Esophagus (tissue), 2 donors: ENCODE data around the gene NRXN3. TPM values are rescaled to one million over a fixed set of nuclear protein-coding genes. Genes with fewer than 3 reads are reported as not detected.

Experiments used
- H3K27ac ChIP-seq, 2 donors: one replicate each; pipeline ENCODE4 v1.5.1; 2013; ENCODE audit warnings: low read depth in 2 of 2, mild to moderate bottlenecking in 2 of 2, inconsistent platforms in 1 of 2, low read length in 1 of 2, moderate library complexity in 1 of 2
- H3K27me3 ChIP-seq, 2 donors: one replicate each; pipeline ENCODE4 v1.6.1; 2013; ENCODE audit warnings: low read length in 2 of 2, control low read depth in 1 of 2, mild to moderate bottlenecking in 1 of 2; ENCODE audit not compliant: insufficient read depth in 2 of 2, control insufficient read depth in 1 of 2
- H3K36me3 ChIP-seq, 2 donors: one replicate each; pipeline ENCODE4 v1.6.1; 2013; ENCODE audit warnings: low read length in 1 of 2; ENCODE audit not compliant: control insufficient read depth in 2 of 2, insufficient read depth in 2 of 2
- H3K4me1 ChIP-seq, 2 donors: one replicate each; pipeline ENCODE4 v1.6.1; 2013; ENCODE audit warnings: low read length in 1 of 2; ENCODE audit not compliant: control insufficient read depth in 2 of 2, insufficient read depth in 2 of 2
- H3K4me3 ChIP-seq, 2 donors: one replicate each; pipeline ENCODE4 v1.5.1; 2013; ENCODE audit warnings: low read length in 2 of 2, mild to moderate bottlenecking in 2 of 2, low read depth in 1 of 2, moderate library complexity in 1 of 2
- H3K9me3 ChIP-seq, 2 donors: one replicate each; pipeline ENCODE4 v1.6.1; 2013; ENCODE audit warnings: mild to moderate bottlenecking in 2 of 2, low read depth in 1 of 2, low read length in 1 of 2, moderate library complexity in 1 of 2; ENCODE audit not compliant: control insufficient read depth in 2 of 2, insufficient read depth in 1 of 2
- WGBS, 2 donors: extraction: QIAGEN DNeasy Blood & Tissue Kit; methylation state at CpG; one replicate each; pipeline ENCODE4 v1.1.7; 2013; 5-methylcytosine and 5-hydroxymethylcytosine counted together
- polyA plus RNA-seq, 2 donors: library from polyadenylated mRNA; stranded (reverse); fragments of 200-250 nt; gene quantifications; one replicate each; pipeline ENCODE4 v1.2.3, GENCODE V29; 2013
- donor health status: healthy with polysubstance abuse.
- donor health status: Bipolar disorder and iron deficiency.

Gene NRXN3
- polyA plus RNA-seq, 2 donors, result 1.7 to 2.2 TPM

DNA sequence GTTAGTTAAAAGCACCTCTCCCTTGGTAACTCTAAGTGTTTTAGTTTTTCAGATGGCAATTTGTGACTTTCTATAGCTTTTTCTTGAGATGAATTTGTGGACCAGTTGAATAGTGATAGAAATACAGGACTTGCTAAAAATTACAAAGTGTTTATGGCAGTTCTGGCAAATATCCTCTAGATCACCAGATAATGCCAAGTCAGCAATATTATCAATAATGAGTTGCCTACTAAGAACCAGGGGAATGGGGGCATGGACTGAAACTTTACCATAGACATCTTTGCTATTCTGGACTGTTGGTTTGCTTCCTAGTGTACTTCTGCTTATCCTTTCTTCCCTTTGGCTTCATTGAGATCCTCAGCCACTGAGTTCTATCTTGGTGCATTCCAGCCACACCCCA is 1456.9 kb downstream of the NRXN3 start:
- no peaks in the 10 kb centered on the region for H3K27me3 ChIP-seq
- H3K27ac ChIP-seq, result no peak overlapping the region
- no peak overlapping the region for H3K4me3 ChIP-seq
- no peaks in the 10 kb centered on the region for H3K4me1 ChIP-seq
- no peaks in the 10 kb centered on the region for H3K36me3 ChIP-seq
- peaks cover 4% of the 10 kb centered on the region in 2 donors for H3K9me3 ChIP-seq

GRCh38 chr14:79629411-79630287 is 1459.5 kb downstream of the NRXN3 start:
- H3K27me3 ChIP-seq, result no peaks in the 10 kb centered on the region
- H3K9me3 ChIP-seq, result peaks cover 4% of the 10 kb centered on the region in 2 donors
- H3K4me3 ChIP-seq, result no peak overlapping the region
- no peaks in the 10 kb centered on the region for H3K4me1 ChIP-seq
- WGBS, 2 donors, result 68 to 86% methylated on average over 6 of the region's 6 CpGs
- H3K36me3 ChIP-seq, result no peaks in the 10 kb centered on the region
- H3K27ac ChIP-seq, result no peak overlapping the region

- Histone ChIP-seq H3K27ac (no peak overlapping the region), H3K4me3 (no peak overlapping the region), H3K4me1 (no peaks in the 10 kb centered on the region), H3K36me3 (no peaks in the 10 kb centered on the region), H3K9me3 (peaks cover 4% of the 10 kb centered on the region in 2 donors), H3K27me3 (no peaks in the 10 kb centered on the region)
- WGBS, 2 donors, result 76 to 82% methylated on average over 6 of the region's 6 CpGs
These were observed 1460.3 kb downstream of the NRXN3 start for GRCh38 chr14:79630288-79630960.

- 90 to 95% methylated on average over 25 of the region's 25 CpGs for WGBS, 2 donors
- Histone ChIP-seq H3K27ac (no peak overlapping the region), H3K9me3 (peaks cover 4% of the 10 kb centered on the region in 2 donors), H3K36me3 (no peaks in the 10 kb centered on the region), H3K27me3 (no peaks in the 10 kb centered on the region), H3K4me3 (no peak overlapping the region), H3K4me1 (no peaks in the 10 kb centered on the region)
These were observed 1461.1 kb downstream of the NRXN3 start for GRCh38 chr14:79631276-79631675.

DNA sequence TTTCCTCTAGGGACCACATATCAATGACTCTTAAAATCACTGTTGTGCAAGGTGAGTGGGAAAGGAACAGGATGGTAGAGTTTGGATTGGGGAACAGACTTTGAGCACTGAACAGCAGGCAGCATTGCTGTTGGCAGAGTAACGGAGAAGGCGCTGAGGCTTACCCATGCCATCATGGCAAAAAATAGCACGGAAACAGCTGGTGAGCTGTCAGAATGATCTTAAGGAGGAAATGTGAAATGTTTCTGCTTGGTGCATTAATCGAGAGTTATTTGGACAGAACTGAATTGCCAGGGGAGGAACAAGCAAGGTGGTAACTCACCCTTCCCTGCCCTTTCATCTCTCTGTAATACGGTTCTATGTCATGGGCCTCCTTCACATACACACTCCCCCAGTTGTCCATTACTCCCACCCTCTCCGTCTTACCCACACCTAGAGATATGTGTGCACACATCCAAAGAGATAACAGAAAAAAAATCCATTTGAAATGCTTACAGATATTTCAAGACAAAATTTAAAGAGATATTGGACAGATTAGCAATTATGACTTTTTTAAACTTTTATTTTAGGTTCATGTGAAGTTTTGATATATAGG is 1468.6 kb downstream of the NRXN3 start:
- no peaks in the 10 kb centered on the region for H3K36me3 ChIP-seq
- no peaks in the 10 kb centered on the region for H3K4me1 ChIP-seq
- no peaks in the 10 kb centered on the region for H3K27me3 ChIP-seq
- WGBS, 2 donors, result 61 to 73% methylated on average over 6 of the region's 6 CpGs
- peaks cover 0 to 3% of the 10 kb centered on the region in 2 donors for H3K9me3 ChIP-seq
- no peak overlapping the region for H3K4me3 ChIP-seq
- H3K27ac ChIP-seq, result no peak overlapping the region

DNA sequence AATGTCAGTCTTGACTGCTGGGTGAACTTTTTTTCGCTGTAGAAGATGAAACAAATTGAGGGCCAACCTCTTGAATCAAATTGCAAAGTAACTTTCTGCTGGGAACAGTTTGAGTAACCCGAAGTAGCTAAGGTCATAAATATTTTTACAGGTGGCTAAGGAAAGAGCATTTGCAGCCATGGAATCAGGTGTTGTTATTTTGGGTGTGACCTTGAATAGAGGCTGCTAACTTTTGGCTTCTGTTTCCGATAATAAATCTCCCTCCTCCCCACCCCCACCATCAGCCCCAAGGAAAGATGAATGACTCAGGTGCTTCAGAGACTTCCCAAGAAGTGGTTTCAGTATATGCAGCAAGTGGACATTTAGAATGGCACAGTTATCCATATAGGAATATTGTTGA is 1469.4 kb downstream of the NRXN3 start:
- Histone ChIP-seq H3K4me3 (no peak overlapping the region), H3K27me3 (no peaks in the 10 kb centered on the region), H3K9me3 (peaks cover 0 to 3% of the 10 kb centered on the region in 2 donors), H3K4me1 (no peaks in the 10 kb centered on the region), H3K27ac (no peak overlapping the region), H3K36me3 (no peaks in the 10 kb centered on the region)
- 41 to 48% methylated on average over 3 of the region's 3 CpGs for WGBS, 2 donors

DNA sequence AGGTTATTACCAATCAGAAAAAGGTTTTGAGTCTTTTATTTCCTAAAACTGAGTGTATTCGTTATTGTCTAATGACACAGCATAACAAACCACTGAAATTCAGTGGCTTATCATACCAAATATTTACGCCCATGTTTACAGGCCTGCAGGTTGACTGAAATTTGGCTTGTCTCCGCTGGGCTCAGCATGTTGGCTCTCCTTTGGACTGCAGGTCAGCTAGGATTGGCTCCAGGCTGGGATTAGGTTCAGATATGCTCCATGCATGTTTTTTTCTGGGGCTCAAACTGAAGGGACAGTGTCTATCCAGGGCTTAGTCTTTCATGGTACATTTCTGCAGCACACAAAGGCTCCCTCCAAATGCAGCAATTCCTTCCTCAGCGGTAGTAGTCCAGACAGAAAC is 1471.2 kb downstream of the NRXN3 start:
- peaks cover 0 to 3% of the 10 kb centered on the region in 2 donors for H3K9me3 ChIP-seq
- H3K4me3 ChIP-seq, result no peak overlapping the region
- H3K36me3 ChIP-seq, result no peaks in the 10 kb centered on the region
- no peaks in the 10 kb centered on the region for H3K27me3 ChIP-seq
- H3K27ac ChIP-seq, result no peak overlapping the region
- WGBS, 2 donors, result 77 to 85% methylated on average over 4 of the region's 4 CpGs
- no peaks in the 10 kb centered on the region for H3K4me1 ChIP-seq

GRCh38 chr14:79643132-79643531 is 1473.0 kb downstream of the NRXN3 start:
- H3K9me3 ChIP-seq, result peaks cover 0 to 3% of the 10 kb centered on the region in 2 donors
- H3K4me3 ChIP-seq, result no peak overlapping the region
- H3K36me3 ChIP-seq, result no peaks in the 10 kb centered on the region
- H3K27me3 ChIP-seq, result no peaks in the 10 kb centered on the region
- WGBS, 2 donors, result 88 to 90% methylated on average over 1 of the region's 1 CpG
- no peaks in the 10 kb centered on the region for H3K4me1 ChIP-seq
- no peak overlapping the region for H3K27ac ChIP-seq

DNA sequence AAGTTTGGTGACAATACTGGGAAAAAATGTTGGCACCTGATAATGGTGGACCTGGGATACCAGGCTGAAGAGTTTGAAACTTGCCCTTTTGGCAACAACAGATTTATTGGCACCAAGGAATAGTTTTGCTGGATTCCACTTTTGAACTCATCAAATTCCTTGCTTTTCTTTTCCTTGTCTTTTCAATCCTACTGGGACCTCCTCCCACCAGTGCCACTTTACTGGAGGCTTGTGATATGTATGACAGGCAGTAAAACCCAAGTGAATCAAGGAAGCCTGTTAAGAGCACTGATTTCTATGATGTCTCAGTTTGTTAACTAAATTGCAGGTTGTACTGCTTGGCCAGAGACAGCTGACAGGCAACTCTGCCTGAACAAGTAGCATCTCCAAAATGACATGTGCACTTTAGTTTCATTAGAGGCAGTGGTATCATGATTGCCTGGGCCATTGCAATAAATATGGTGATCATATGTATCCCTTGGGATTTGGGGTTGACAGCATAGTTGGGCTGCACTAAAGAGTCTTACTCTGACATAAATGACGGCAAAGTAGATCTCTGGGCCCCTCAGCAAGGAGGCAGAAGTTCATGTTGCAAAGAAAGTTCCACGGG is 1475.7 kb downstream of the NRXN3 start:
- Histone ChIP-seq H3K36me3 (no peaks in the 10 kb centered on the region), H3K27me3 (no peaks in the 10 kb centered on the region), H3K9me3 (peaks cover 0 to 3% of the 10 kb centered on the region in 2 donors), H3K4me3 (no peak overlapping the region), H3K4me1 (no peaks in the 10 kb centered on the region), H3K27ac (no peak overlapping the region)
- 85 to 93% methylated on average over 2 of the region's 2 CpGs for WGBS, 2 donors
